ENCODE measurements around the gene EIF2B5. TPM values are rescaled to one million over a fixed set of nuclear protein-coding genes. Genes with fewer than 3 reads are reported as not detected.

The EIF2B5 gene
- polyA plus RNA-seq, 1 donor (not counting 4 experiments of a cell fraction or from before 2014, with no cell fraction given), result 37.9 TPM

DNA sequence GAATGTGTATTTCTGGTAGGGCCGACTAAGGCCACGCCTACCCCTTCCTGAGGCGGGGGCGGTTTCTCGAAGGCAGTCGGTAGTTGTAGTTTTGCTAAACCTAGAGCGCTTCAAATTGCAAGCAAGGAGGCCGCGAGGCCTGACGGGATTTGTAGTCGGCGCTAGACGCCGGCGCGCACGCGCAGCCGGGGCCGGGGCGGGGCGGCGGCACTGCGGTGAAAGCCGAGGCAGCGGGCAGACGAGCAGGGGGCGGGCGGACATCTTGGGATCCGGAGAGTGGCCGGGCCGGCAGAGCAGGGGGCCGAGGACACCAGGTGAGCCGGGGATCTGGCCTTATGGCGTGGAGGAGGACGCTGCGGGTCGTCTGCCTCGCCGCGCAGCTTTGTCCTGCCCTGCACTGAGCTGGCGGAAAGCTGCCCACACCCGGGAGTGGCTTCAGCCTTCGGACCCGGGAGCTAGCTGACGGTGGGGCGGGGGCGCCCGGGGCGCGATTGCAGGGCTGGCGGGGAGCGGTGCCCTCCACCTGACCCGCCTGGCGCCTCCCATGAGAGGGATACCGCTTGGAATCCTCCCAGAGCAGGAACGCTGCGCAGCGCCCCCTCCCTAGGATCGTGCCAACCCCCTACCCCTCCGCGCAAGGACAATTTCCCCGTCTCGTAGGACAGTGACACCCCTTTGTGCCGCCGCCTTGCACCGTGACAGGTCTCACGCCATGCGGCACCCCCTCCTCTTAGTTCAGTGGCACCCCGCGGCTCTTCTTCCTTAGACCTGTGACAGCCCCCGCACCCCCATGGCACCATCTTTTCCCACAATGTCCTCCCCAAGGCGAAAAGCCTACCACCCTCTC lies 39.7 kb downstream of the EIF2B5 start, which contains the start of gene AP2M1:
AP2M1 (plus strand) TSS at position 210 of the 847 bp plus-strand sequence. CDS start 2,139 bp downstream, outside the sequence.
- dilution Hi-C loops (cut with MboI; ENCODE audit: extremely low pct_ligation_motif_present, low sequenced_read_pairs), result no loop called here
- TF ChIP-seq EZH2 (IDR thresholded peaks at IDR 0.05; ENCODE audit: low read length), result no peak
- TF ChIP-seq, protein P1, sequence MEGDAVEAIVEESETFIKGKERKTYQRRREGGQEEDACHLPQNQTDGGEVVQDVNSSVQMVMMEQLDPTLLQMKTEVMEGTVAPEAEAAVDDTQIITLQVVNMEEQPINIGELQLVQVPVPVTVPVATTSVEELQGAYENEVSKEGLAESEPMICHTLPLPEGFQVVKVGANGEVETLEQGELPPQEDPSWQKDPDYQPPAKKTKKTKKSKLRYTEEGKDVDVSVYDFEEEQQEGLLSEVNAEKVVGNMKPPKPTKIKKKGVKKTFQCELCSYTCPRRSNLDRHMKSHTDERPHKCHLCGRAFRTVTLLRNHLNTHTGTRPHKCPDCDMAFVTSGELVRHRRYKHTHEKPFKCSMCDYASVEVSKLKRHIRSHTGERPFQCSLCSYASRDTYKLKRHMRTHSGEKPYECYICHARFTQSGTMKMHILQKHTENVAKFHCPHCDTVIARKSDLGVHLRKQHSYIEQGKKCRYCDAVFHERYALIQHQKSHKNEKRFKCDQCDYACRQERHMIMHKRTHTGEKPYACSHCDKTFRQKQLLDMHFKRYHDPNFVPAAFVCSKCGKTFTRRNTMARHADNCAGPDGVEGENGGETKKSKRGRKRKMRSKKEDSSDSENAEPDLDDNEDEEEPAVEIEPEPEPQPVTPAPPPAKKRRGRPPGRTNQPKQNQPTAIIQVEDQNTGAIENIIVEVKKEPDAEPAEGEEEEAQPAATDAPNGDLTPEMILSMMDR (optimal IDR thresholded peaks at IDR 0.05 in 1 of 3, IDR thresholded peaks at IDR 0.05 in 1 of 3, conservative IDR thresholded peaks at IDR 0.05 in 1 of 3; ENCODE audit: extremely low read depth in 1 of 3, insufficient read depth in 2 of 3, low read length in 3 of 3), result peak in 2 of 3 experiments; percentile 8 to 28
- H2AFZ ChIP-seq (ENCODE audit: control insufficient read depth, low read length), result peak within 1 kb of the TSS; percentile 90
- H3K27ac ChIP-seq (ENCODE audit: control insufficient read depth, insufficient read depth, low read length), result peak within 1 kb of the TSS; percentile 80
- peaks cover 44% of the 10 kb centered on the region for H3K79me2 ChIP-seq (ENCODE audit: control insufficient read depth, insufficient read depth, low read length)
- H3K27me3 ChIP-seq (ENCODE audit: control insufficient read depth, extremely low read depth, insufficient read depth, low read length), result no peaks in the 10 kb centered on the region
- H3K36me3 ChIP-seq (ENCODE audit: control insufficient read depth in 2 of 2, extremely low read depth in 1 of 2, insufficient read depth in 2 of 2, low read length in 2 of 2), result peaks cover 30 to 44% of the 10 kb centered on the region in 2 experiments
- FAIRE-seq (no peak), DNase-seq (ENCODE audit: low read depth, low spot score) (peak; percentile 95)
- H3K4me3 ChIP-seq (ENCODE audit: control insufficient read depth in 2 of 3, extremely low read depth in 1 of 3, insufficient read depth in 2 of 3, low read depth in 1 of 3, low read length in 3 of 3), result peak within 1 kb of the TSS; percentile 73 to 91 (median 91)
- no peaks in the 10 kb centered on the region for H3K9me3 ChIP-seq (ENCODE audit: control insufficient read depth, low read depth, low read length)
- H3K4me1 ChIP-seq (ENCODE audit: control insufficient read depth, extremely low read depth, insufficient read depth, low read length), result peaks cover 29% of the 10 kb centered on the region
- H3K9me1 ChIP-seq (ENCODE audit: control insufficient read depth, extremely low read depth, insufficient read depth, low read length), result no peaks in the 10 kb centered on the region
- peak within 1 kb of the TSS; percentile 91 for H3K9ac ChIP-seq (ENCODE audit: control insufficient read depth, extremely low read depth, insufficient read depth, low read length)
- no peaks in the 10 kb centered on the region for H4K20me1 ChIP-seq (ENCODE audit: control insufficient read depth, extremely low read depth, insufficient read depth, low read length)
- H3K4me2 ChIP-seq (ENCODE audit: control insufficient read depth, extremely low read depth, insufficient read depth, low read depth, low read length), result peak within 1 kb of the TSS; percentile 98

GRCh38 chr3:184175506-184175905 lies 40.3 kb downstream of the EIF2B5 start:
- no peak for DNase-seq (ENCODE audit: low read depth, low spot score)
- H2AFZ ChIP-seq (ENCODE audit: control insufficient read depth, low read length), result no peak overlapping the region
- peak overlapping the region; percentile 91 for H3K9ac ChIP-seq (ENCODE audit: control insufficient read depth, extremely low read depth, insufficient read depth, low read length)
- TF ChIP-seq, protein P1 (optimal IDR thresholded peaks at IDR 0.05 in 1 of 3, IDR thresholded peaks at IDR 0.05 in 1 of 3, conservative IDR thresholded peaks at IDR 0.05 in 1 of 3; ENCODE audit: extremely low read depth in 1 of 3, insufficient read depth in 2 of 3, low read length in 3 of 3), result no peak
- no peak for TF ChIP-seq EZH2 (IDR thresholded peaks at IDR 0.05; ENCODE audit: low read length)
- no peaks in the 10 kb centered on the region for H3K27me3 ChIP-seq (ENCODE audit: control insufficient read depth, extremely low read depth, insufficient read depth, low read length)
- H3K36me3 ChIP-seq (ENCODE audit: control insufficient read depth in 2 of 2, extremely low read depth in 1 of 2, insufficient read depth in 2 of 2, low read length in 2 of 2), result peaks cover 36 to 46% of the 10 kb centered on the region in 2 experiments
- peaks cover 29% of the 10 kb centered on the region for H3K4me1 ChIP-seq (ENCODE audit: control insufficient read depth, extremely low read depth, insufficient read depth, low read length)
- dilution Hi-C loops (cut with MboI; ENCODE audit: extremely low pct_ligation_motif_present, low sequenced_read_pairs), result no loop called here
- peak overlapping the region; percentile 80 for H3K27ac ChIP-seq (ENCODE audit: control insufficient read depth, insufficient read depth, low read length)
- peak overlapping the region; percentile 98 for H3K4me2 ChIP-seq (ENCODE audit: control insufficient read depth, extremely low read depth, insufficient read depth, low read depth, low read length)
- peaks cover 44% of the 10 kb centered on the region for H3K79me2 ChIP-seq (ENCODE audit: control insufficient read depth, insufficient read depth, low read length)
- H3K9me3 ChIP-seq (ENCODE audit: control insufficient read depth, low read depth, low read length), result no peaks in the 10 kb centered on the region
- FAIRE-seq, result no peak
- peak overlapping the region; percentile 73 to 91 (median 91) for H3K4me3 ChIP-seq (ENCODE audit: control insufficient read depth in 2 of 3, extremely low read depth in 1 of 3, insufficient read depth in 2 of 3, low read depth in 1 of 3, low read length in 3 of 3)
- no peaks in the 10 kb centered on the region for H3K9me1 ChIP-seq (ENCODE audit: control insufficient read depth, extremely low read depth, insufficient read depth, low read length)
- H4K20me1 ChIP-seq (ENCODE audit: control insufficient read depth, extremely low read depth, insufficient read depth, low read length), result no peaks in the 10 kb centered on the region
